ENCODE data around the gene CFL1. TPM values are rescaled to one million over a fixed set of nuclear protein-coding genes. Genes with fewer than 3 reads are reported as not detected.
"Not testable (repeated sequence)": the region's sequence is repeated elsewhere in the genome, so short reads cannot be mapped to it uniquely, and the experiment has no call there.

CFL1 gene
- total and polyA plus RNA-seq, 5 donors = 285 to 470 (median 389) TPM

DNA sequence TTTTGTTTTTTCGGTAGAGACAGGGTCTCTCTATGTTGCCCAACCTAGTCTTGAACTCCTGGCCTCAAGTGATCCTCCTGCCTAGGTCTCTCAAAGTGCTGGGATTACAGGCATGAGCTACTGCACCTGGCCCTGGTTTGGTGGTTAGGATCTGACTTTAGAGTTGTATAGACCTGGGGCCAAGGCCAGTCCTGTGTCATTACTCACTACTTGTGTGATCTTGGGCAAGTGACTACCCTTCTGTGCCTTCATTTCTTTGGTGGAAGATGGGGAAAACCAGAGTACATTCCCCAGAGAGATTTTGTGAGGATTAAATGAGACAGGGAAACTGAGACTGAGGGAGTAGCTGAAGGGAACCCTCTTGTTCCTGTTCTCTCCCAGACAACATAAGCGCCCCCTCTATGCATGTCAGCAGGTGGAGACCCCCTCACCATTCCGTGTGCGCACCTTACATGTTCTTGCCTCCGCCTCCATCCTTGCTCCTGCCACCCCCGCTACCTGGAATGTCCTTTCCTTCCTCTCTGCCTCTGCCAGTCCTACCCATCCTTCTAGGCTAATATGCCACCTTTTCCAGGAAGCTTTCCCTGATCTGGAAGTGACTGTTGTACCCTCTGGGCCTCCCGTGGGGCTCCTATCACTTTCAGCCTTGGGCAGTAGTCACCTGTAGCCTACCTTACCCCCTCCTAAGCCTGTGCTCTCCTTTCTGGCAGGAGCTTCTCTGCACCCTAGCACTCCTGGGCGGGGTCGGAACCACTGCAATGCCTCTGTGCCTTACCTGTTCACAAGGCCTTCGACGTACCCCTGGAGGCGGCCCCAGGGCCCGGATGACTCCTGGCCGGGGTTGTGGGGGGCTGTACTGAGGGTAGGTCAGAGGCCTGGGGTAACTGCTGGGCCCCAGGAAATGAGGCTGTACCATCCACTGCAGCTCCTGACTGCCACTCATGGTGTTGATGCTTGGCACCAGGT, 38.3 kb upstream of the CFL1 start:
- no peak overlapping the region for H3K27ac ChIP-seq (ENCODE audit: low read length)
- H3K27me3 ChIP-seq (ENCODE audit: control insufficient read depth, insufficient read depth) = no peaks in the 10 kb centered on the region
- DNase-seq (peak in 2 of 3 donors; percentile 52 to 57), ATAC-seq (no peak)
- peaks cover 3% of the 10 kb centered on the region for H3K4me1 ChIP-seq (ENCODE audit: control insufficient read depth, insufficient read depth, low read length)
- WGBS = 93% methylated on average over 14 of the region's 14 CpGs
- H3K9me3 ChIP-seq (ENCODE audit: control insufficient read depth, low read length) = no peaks in the 10 kb centered on the region
- no peak overlapping the region for H3K4me3 ChIP-seq (ENCODE audit: low read length)
- intact Hi-C loops (cut with DNase I) = no loop called here

DNA sequence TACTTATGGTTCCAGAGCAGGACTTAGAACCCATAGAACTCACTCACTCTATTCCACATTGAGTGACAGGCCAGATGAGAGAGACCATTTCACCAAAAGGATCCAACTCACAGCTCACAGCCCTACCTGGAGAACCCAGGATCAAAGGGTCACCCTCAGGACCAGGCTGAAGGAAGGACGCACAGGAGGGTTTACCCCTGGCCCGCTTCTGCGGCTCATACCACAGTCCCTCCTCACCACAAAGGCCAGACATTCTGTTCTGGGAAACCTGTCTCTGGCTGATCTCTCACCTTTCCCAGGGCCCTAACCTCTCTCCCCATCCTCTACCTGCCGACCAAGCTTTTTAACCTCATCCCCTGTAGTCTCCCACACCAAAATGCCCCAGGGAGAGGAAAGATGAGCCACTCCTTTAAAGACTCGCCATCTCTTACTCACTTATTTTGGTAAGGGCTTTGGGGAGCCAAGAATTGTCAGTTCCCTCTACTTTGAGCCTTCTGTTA, 37.6 kb upstream of the CFL1 start:
- ATAC-seq (no peak), DNase-seq (peak in 1 of 3 donors; percentile 6)
- intact Hi-C loops (cut with DNase I) = no loop called here
- Histone ChIP-seq H3K27me3 (ENCODE audit: control insufficient read depth, insufficient read depth) (no peaks in the 10 kb centered on the region), H3K4me3 (ENCODE audit: low read length) (no peak overlapping the region), H3K9me3 (ENCODE audit: control insufficient read depth, low read length) (no peaks in the 10 kb centered on the region), H3K4me1 (ENCODE audit: control insufficient read depth, insufficient read depth, low read length) (peaks cover 3% of the 10 kb centered on the region), H3K27ac (ENCODE audit: low read length) (no peak overlapping the region)
- WGBS = 94% methylated on average over 5 of the region's 5 CpGs

DNA sequence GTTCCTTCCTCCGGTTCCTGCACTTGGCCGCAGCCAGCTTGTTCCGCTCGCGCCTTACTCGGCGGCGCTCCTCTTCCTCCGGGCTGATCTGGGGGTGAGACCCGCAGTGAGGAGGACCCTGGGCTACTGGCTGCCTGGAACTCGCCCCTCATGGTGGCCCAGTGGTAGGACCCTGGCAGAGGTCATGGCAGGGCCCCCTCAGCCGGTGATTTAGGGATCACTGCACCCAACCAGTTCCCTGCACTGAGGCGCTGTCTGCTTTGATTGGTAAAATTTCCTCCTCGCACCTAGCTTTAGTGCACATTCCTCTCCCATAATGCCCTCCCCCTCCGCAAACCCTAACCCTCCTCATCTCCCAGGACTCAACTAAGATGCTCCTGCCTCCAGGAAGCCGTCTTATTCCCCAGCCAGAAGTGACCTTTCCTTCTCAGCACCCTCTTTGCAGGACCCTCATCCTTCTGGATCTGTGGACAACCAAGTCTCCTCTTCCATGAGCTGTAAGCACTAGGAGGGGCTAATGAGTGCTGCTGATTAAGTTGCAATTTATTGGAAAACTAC, 36.1 kb upstream of the CFL1 start:
- WGBS = 61% methylated on average over 16 of the region's 16 CpGs
- intact Hi-C loops (cut with DNase I) = no loop called here
- DNase-seq (peak; percentile 54 to 83 (median 81)), ATAC-seq (peak in 1 of 2 donors; percentile 2)
- Histone ChIP-seq H3K4me1 (ENCODE audit: control insufficient read depth, insufficient read depth, low read length) (peaks cover 7% of the 10 kb centered on the region), H3K9me3 (ENCODE audit: control insufficient read depth, low read length) (no peaks in the 10 kb centered on the region), H3K4me3 (ENCODE audit: low read length) (no peak overlapping the region), H3K27ac (ENCODE audit: low read length) (peak overlapping the region; percentile 78), H3K27me3 (ENCODE audit: control insufficient read depth, insufficient read depth) (no peaks in the 10 kb centered on the region)

DNA sequence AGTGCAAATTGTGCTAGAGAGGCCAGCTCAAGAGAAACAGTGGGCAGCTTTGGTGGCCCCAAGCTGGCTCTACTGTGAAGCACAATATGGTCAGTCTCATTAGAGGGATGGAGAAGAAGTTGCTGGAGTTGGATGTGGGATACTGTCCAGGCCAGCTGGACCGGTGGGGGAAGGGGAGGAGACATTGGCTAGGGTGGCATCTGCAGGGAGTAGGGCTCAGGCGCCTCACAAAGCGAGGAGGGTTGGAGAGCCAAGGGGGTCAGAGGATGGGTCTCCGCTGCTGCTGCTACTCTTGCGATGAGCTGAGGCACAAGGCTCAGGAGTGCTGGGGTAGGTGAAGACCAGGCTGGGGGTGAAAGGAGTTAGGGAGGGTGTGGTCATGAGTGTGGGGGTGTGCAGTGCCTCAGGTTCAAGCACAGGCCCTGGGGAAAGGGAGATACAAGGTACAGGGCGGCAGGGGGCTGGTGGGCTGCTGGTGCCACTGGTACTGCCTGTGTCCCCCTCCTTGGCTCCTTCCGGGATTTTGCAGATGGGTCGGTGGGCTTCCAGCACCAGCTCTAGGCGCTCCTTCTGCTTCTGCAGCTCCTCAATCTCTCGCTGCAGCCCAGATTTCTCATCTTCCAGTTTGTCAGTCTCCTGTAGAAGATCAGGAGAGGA, 34.8 kb upstream of the CFL1 start:
- Histone ChIP-seq H3K27ac (ENCODE audit: low read length) (peak overlapping the region; percentile 52), H3K4me3 (ENCODE audit: low read length) (no peak overlapping the region), H3K9me3 (ENCODE audit: control insufficient read depth, low read length) (no peaks in the 10 kb centered on the region), H3K27me3 (ENCODE audit: control insufficient read depth, insufficient read depth) (no peaks in the 10 kb centered on the region), H3K4me1 (ENCODE audit: control insufficient read depth, insufficient read depth, low read length) (peaks cover 7% of the 10 kb centered on the region)
- intact Hi-C loops (cut with DNase I) = no loop called here
- no peak for ATAC-seq
- peak in 1 of 3 donors; percentile 60 for DNase-seq
- 64% methylated on average over 10 of the region's 10 CpGs for WGBS

DNA sequence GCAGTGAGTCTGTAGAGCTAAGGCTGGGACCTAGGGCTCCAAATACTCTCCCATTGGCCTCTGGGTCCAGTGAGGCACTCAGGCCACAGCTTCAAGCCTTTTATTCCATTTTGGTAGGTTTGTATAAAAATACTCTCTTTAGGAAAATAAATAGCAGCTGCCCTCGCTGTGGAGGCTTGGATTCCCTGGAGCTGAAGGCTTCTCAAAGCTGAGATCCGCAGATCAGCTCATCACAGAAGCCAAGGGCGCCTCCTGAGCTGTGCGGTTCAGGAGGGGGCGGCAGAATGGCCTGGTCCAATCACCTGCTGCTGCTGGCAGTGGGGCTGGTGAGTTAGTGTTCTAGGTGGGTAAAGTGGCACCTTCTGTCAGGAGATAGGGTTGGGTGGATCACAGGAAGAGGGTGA, 34.2 kb upstream of the CFL1 start:
- intact Hi-C loops (cut with DNase I); H3K27me3 ChIP-seq (ENCODE audit: control insufficient read depth, insufficient read depth); H3K9me3 ChIP-seq (ENCODE audit: control insufficient read depth, low read length); ATAC-seq; H3K4me1 ChIP-seq (ENCODE audit: control insufficient read depth, insufficient read depth, low read length): not testable (repeated sequence)
- DNase-seq = peak in 2 of 3 donors; percentile 50 to 61
- WGBS = 39% methylated on average over 5 of the region's 5 CpGs
- peak overlapping the region; percentile 98 for H3K27ac ChIP-seq (ENCODE audit: low read length)
- H3K4me3 ChIP-seq (ENCODE audit: low read length) = peak overlapping the region; percentile 61

DNA sequence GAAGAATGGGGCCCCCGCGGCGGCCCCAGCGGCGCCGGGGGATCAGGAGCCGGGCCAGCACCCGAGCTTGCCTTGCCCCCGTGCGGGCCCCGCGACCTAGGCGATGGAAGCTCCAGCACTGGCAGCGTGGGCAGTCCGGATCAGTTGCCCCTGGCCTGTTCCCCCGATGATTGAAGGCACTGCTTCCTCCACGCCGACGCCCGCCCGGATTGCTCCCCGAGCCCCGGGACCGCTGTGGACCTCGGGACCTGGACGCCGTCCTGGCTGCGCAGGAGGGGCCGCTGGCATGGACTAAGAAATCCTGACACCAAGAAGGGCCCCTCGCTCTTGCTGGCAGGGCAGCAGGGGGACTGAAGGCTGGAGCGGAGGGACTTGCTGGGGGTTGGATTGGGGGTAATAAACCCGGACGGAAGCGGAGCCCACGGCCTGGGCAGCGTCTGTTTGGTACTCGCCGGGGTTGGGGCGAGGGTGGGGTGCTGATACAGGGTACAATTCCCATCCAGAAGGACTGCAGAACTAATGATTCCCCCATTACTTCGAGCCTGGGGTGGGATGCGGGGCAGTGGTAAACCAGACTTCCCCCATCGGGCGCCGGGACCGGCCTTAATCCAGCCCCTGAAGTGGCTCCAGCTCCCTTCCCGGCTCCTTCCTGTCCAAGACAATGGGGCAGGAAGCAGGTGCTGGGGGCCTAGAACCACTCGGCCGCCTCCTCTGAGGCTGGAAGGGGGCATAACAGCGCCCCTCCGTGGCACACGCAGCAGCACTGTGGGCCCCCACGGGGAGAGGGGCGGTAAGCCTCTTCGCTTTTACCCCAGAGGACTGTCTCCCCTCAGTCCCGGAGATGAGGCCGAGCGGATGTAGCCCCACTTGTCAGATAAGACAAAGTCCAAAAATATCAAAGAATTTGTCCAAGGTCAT, 33.5 kb upstream of the CFL1 start:
- ATAC-seq = peak; percentile 1 to 37
- H3K4me1 ChIP-seq (ENCODE audit: control insufficient read depth, insufficient read depth, low read length) = peaks cover 7% of the 10 kb centered on the region
- intact Hi-C loops (cut with DNase I) = no loop called here

DNA sequence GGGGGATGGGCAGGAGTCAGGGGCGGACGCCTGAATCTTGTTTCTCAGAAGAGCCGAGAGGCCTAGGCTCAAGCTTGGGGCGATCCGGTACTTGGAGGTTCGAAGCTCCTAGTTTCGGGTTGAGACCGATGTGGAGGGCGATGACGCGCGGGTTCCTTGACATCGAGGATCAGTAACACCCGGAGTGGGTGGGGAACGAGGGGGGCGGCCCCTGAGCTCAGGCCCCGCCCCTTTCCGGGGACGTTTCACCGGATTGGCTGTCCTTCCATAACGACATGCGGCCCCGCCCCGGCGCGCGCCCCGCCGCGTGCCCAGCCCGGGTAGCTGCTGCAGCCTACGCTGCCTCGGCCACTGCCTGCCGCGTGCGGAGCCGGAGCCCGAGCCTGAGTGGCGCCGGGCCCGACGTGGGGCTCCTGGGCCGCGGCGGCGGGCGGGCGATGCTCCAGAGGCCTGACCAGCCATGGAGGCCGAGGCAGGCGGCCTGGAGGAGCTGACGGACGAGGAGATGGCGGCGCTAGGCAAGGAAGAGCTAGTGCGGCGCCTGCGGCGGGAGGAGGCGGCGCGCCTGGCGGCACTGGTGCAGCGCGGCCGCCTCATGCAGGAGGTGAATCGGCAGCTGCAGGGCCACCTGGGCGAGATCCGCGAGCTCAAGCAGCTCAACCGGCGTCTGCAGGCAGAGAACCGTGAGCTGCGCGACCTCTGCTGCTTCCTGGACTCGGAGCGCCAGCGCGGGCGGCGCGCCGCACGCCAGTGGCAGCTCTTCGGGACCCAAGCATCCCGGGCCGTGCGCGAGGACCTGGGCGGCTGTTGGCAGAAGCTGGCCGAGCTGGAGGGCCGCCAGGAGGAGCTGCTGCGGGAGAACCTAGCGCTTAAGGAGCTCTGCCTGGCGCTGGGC, 32.6 kb upstream of the CFL1 start, which contains the start of gene CCDC85B:
Gene CCDC85B, plus strand, starts transcription at position 350 of the 895 bp plus-strand sequence. Its CDS starts 111 bp downstream, at position 461.
- DNase-seq = peak; percentile 99 to 100 (median 100)
- peak within 1 kb of the TSS; percentile 98 for H3K27ac ChIP-seq (ENCODE audit: low read length)
- under 1% methylated on average over 94 of the region's 94 CpGs for WGBS
- no peaks in the 10 kb centered on the region for H3K27me3 ChIP-seq (ENCODE audit: control insufficient read depth, insufficient read depth)
- ATAC-seq = peak; percentile 80 to 83
- peaks cover 7% of the 10 kb centered on the region for H3K4me1 ChIP-seq (ENCODE audit: control insufficient read depth, insufficient read depth, low read length)
- intact Hi-C loops (cut with DNase I) = no loop called here
- H3K4me3 ChIP-seq (ENCODE audit: low read length) = peak within 1 kb of the TSS; percentile 61
- no peaks in the 10 kb centered on the region for H3K9me3 ChIP-seq (ENCODE audit: control insufficient read depth, low read length)

More for the DNA sequence above, 33.5 kb upstream of the CFL1 start:
- Histone ChIP-seq H3K27me3 (ENCODE audit: control insufficient read depth, insufficient read depth) (no peaks in the 10 kb centered on the region), H3K4me3 (ENCODE audit: low read length) (peak overlapping the region; percentile 61), H3K27ac (ENCODE audit: low read length) (peak overlapping the region; percentile 98), H3K9me3 (ENCODE audit: control insufficient read depth, low read length) (no peaks in the 10 kb centered on the region)
- DNase-seq = peak; percentile 69 to 88 (median 85)
- WGBS = under 1% methylated on average over 57 of the region's 57 CpGs

DNA sequence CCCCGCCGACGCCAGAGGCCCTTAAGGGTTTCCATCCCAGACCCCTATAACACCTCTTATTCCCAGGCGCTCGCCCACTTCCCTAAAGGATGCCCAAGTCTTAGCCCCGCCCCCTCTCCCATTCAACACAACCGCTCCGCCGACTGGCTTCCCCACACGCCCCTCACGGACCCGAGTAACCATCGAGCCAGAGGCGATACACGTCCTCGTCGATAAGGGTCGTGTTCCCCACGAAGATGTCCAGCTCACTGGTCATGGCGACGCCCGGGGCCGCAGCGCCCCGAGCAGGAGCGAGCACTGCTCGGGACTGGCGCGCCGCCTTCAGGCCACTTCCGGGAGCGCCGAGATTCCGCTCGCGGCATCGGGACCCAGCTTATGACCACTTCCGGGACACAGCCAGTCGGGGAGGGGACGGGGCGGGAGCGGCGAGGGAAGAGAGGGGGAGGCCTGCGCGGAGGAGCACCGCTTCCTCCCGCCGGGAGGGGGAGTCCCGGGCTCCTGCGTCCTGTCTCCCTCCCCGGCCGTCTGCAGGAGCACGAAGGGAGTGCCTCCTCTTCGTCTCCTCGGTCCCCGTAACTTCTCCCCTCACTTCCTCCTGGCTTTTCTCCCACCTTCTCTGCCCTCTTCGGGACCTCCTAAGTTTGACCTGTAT, 30.3 kb upstream of the CFL1 start, which contains the start of gene FIBP:
Gene FIBP, minus strand, starts transcription at position 309 of the 652 bp plus-strand sequence. Its CDS starts 53 bp downstream, at position 256.
- Histone ChIP-seq H3K4me3 (ENCODE audit: low read length) (peak within 1 kb of the TSS; percentile 55), H3K27ac (ENCODE audit: low read length) (peak within 1 kb of the TSS; percentile 97), H3K4me1 (ENCODE audit: control insufficient read depth, insufficient read depth, low read length) (peaks cover 7% of the 10 kb centered on the region), H3K9me3 (ENCODE audit: control insufficient read depth, low read length) (no peaks in the 10 kb centered on the region), H3K27me3 (ENCODE audit: control insufficient read depth, insufficient read depth) (no peaks in the 10 kb centered on the region)
- ATAC-seq (peak; percentile 83 to 87), DNase-seq (peak; percentile 98 to 99 (median 99))
- under 1% methylated on average over 57 of the region's 57 CpGs for WGBS
- intact Hi-C loops (cut with DNase I) = loop anchor here in 2 of 4 donors (5.0 to 10.0 kb wide), 3 partner anchors 74 to 99 kb away; partner anchors contain the start of gene SART1 (in 2 of the 2)

DNA sequence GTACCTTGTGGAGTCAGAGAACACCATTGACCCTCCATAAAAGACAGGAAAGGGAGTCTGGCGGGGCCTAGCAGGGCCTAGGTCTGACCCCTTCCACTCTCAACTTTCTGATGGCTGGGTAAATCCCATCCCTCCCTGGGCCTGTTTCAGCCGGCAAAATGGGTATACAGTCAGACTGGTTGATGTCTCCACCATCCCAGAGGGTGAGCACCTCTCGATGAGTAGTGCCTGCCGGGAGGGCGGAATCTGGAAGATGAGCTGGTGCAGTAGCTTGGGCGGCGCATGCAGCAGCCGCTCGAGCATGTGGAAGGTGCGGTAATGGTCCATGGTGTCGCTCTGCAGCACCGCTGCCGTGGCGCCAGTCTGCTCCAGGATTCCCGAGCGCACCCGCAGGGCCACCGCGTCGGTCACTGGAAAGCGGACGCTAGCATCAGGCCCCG, 29.8 kb upstream of the CFL1 start:
- intact Hi-C loops (cut with DNase I) = loop anchor here in 2 of 4 donors (5.0 to 10.0 kb wide), 3 partner anchors 75 to 100 kb away; partner anchors contain the start of gene SART1 (in 2 of the 2)
- Histone ChIP-seq H3K9me3 (ENCODE audit: control insufficient read depth, low read length) (no peaks in the 10 kb centered on the region), H3K4me3 (ENCODE audit: low read length) (peak overlapping the region; percentile 55), H3K4me1 (ENCODE audit: control insufficient read depth, insufficient read depth, low read length) (peaks cover 6% of the 10 kb centered on the region), H3K27ac (ENCODE audit: low read length) (peak overlapping the region; percentile 49), H3K27me3 (ENCODE audit: control insufficient read depth, insufficient read depth) (no peaks in the 10 kb centered on the region)
- ATAC-seq = no peak
- no peak for DNase-seq
- WGBS = 3% methylated on average over 23 of the region's 23 CpGs
